ENCODE data around the gene RNASE9.
"Not testable (repeated sequence)": the region's sequence is repeated elsewhere in the genome, so short reads cannot be mapped to it uniquely, and the experiment has no call there.

The RNASE9 gene

DNA sequence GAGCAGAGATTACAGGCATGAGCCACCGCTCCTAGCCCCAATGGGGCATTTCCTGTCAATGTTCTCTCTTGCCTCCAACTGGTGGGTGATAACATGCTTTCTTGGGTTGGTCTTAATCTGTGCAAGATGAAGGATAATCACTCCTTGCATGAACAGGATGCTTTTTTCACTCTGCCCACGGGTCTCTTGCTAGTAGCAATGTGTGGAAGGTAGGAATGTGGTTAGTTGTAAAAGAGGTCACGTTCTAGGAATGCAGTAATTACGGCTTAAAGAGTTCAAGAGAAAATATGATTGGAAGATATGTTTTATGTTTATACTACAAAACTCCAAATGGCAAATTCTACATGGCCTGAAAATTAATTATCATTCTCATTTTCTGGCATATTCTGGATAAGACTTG, 45.0 kb downstream of the RNASE9 start:
- DNase-seq = no peak

- no peak for DNase-seq
These were observed 48.5 kb downstream of the RNASE9 start for GRCh38 chr14:20512177-20512905.

GRCh38 chr14:20508367-20508766, 52.5 kb downstream of the RNASE9 start:
- no peak for DNase-seq

DNA sequence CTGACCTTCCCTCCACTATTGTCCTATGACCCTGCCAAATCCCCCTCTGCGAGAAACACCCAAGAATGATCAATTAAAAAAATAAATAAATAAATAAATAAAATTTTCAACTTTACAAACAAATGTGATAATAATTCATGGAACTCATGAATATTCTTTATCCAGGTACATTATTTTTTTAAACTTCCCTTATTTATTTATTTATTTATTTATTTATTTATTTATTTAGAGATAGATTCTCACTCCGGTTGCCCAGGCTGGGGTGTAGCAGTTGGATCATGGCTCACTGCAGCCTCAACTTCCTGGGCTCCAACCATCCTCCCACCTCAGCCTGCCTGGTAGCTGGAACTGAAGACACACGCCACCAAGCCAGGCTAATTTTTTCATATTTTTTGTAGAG, 53.3 kb downstream of the RNASE9 start:
- DNase-seq = not testable (repeated sequence)

- DNase-seq = not testable (repeated sequence)
These were observed 54.1 kb downstream of the RNASE9 start for GRCh38 chr14:20506752-20507151.

GRCh38 chr14:20506276-20506675, 54.6 kb downstream of the RNASE9 start:
- not testable (repeated sequence) for DNase-seq

Measured in fibroblast of skin of right biceps (primary cell).